H1 (cell line): Measurements from ENCODE around the gene MTPN.

Experiments used
- CTCF ChIP-seq, 3 experiments: IDR thresholded peaks; 1 replicate in 2 of 3; 2 replicates in 1 of 3; pipeline versions ENCODE4 v1.5.1 to v1.6.1; 2011; ENCODE audit warnings: low read length in 3 of 3, mild to moderate bottlenecking in 3 of 3, inconsistent platforms in 2 of 3, low read depth in 1 of 3, moderate library complexity in 1 of 3; ENCODE audit not compliant: insufficient read depth in 1 of 3; ENCODE audit errors: control extremely low read depth in 1 of 3
- EZH2 ChIP-seq: fragments of 200-600 bp; sonication (generic); IDR thresholded peaks from 2 replicates; pipeline ENCODE4 v1.7.1; 2012; ENCODE audit warnings: low read depth, mild to moderate bottlenecking, moderate library complexity, low read length, inconsistent platforms; ENCODE audit not compliant: severe bottlenecking
- GTF2F1 ChIP-seq: IDR thresholded peaks from 2 replicates; pipeline ENCODE4 v1.6.1; 2012; ENCODE audit warnings: low read depth, low read length, improper control_type of control experiment, borderline replicate concordance
- KDM4A ChIP-seq: IDR thresholded peaks from one replicate; pipeline ENCODE4 v1.7.1; 2012; ENCODE audit warnings: low read depth, mild to moderate bottlenecking, moderate library complexity, low read length, inconsistent platforms; ENCODE audit not compliant: severe bottlenecking
- POLR2A ChIP-seq, 2 experiments: IDR thresholded peaks; 1 replicate in 1 of 2; 2 replicates in 1 of 2; pipeline ENCODE4 v1.6.1; 2011; ENCODE audit warnings: low read depth in 2 of 2, low read length in 2 of 2, mild to moderate bottlenecking in 2 of 2; ENCODE audit errors: control extremely low read depth in 1 of 2
- POLR2AphosphoS5 ChIP-seq: IDR thresholded peaks from 2 replicates; pipeline ENCODE4 v1.6.1; 2011; ENCODE audit warnings: low read depth, low read length
- POU5F1 ChIP-seq: IDR thresholded peaks from 2 replicates; pipeline ENCODE4 v1.6.1; 2011; ENCODE audit warnings: low read depth, mild to moderate bottlenecking, low read length, moderate library complexity
- RAD21 ChIP-seq, 2 experiments: IDR thresholded peaks in 1 of 2; conservative IDR thresholded peaks in 1 of 2; 2 replicates each; pipeline ENCODE4 v1.6.1; 2011; ENCODE audit warnings: low read depth in 2 of 2, low read length in 2 of 2, improper control_type of control experiment in 1 of 2, inconsistent platforms in 1 of 2, mild to moderate bottlenecking in 1 of 2, moderate library complexity in 1 of 2
- SP1 ChIP-seq: IDR thresholded peaks from 2 replicates; pipeline ENCODE4 v1.6.1; 2011; ENCODE audit warnings: low read depth, low read length
- TAF1 ChIP-seq: IDR thresholded peaks from 2 replicates; pipeline ENCODE4 v1.6.1; 2011; ENCODE audit warnings: mild to moderate bottlenecking, low read depth, low read length
- TBP ChIP-seq: IDR thresholded peaks from 2 replicates; pipeline ENCODE4 v1.6.1; 2011; ENCODE audit warnings: low read depth, low read length, improper control_type of control experiment

- no peak for TF ChIP-seq SP1
- TF ChIP-seq RAD21 (IDR thresholded peaks at IDR 0.05 in 1 of 2, conservative IDR thresholded peaks at IDR 0.05 in 1 of 2; ENCODE audit: low read depth in 2 of 2, low read length in 2 of 2) = no peak
- no peak for TF ChIP-seq CTCF (IDR thresholded peaks at IDR 0.05; ENCODE audit: control extremely low read depth in 1 of 3, insufficient read depth in 1 of 3, low read depth in 1 of 3, low read length in 3 of 3)
- no peak for TF ChIP-seq POLR2AphosphoS5
- no peak for TF ChIP-seq TBP
- TF ChIP-seq POLR2A (IDR thresholded peaks at IDR 0.05; ENCODE audit: control extremely low read depth in 1 of 2, low read depth in 2 of 2, low read length in 2 of 2) = no peak
- no peak for TF ChIP-seq KDM4A
- no peak for TF ChIP-seq TAF1
- no peak for TF ChIP-seq EZH2
- no peak for TF ChIP-seq GTF2F1
- no peak for TF ChIP-seq POU5F1
Observed at GRCh38 chr7:135959646-135960363, 17.4 kb downstream of the MTPN start.
